HuH-7.5 (cell line): ENCODE data around the gene CYP4B1.

Experiments used
- DNase-seq: peaks from one replicate; pipeline ENCODE4 v3.0.0; 2011; ENCODE audit warnings: low spot score

Gene CYP4B1

DNA sequence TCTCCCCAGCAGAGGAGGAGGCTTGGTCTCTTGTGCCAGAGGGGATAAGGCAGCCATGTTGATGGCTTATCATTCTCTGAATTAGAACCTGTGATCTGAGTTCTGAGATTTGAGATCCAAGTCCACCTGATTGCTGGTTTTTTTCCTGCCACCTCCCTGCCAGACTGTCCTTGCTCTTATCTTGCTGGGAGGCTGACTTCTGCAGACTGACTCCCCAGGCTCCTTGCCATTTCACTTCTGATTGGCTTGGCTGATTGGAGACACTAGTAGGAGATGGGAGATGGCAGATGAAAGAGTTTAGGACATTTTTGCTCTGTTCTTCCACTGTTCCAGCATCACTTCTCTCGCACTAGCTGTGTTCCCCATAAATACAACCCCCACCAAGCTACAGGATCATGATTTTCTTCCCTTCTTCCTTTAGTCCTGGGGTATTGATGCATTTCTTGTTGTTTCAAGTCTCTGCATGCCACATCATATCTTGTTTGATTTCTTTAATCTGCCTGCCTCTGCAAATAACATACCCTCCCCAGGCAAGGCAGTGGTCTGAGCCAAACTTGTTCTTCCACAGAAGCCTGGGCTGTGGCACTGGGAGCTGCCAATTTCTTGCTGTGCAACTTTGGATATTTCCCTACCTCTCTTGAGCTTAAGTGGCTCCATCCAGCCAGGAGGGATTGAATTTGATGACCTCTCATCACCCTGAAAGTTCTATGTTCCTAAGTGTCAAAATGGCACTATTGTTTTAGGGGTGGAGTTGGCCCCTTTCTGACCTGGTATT, 963 bp upstream of the CYP4B1 start:
- DNase-seq: no peak

DNA sequence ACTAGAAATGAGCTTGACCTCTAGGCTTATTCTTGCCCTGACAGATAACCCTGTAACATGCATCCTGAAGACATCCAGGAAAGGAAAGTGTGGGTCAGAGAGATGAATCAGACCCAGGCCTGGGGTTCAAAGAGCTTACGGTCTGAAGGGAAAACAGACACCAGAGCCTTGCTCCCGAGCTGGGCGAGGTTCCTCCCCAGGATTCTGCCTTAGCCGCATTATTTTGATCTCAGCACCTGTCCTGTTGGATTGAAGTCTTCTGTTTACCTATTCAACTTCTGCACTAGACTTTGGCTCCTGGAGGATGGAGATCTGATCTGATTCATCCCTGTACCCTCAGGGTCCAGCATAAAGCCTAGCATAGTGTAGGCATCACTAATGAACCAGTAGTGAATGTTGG, 1.9 kb downstream of the CYP4B1 start:
- DNase-seq: no peak

DNA sequence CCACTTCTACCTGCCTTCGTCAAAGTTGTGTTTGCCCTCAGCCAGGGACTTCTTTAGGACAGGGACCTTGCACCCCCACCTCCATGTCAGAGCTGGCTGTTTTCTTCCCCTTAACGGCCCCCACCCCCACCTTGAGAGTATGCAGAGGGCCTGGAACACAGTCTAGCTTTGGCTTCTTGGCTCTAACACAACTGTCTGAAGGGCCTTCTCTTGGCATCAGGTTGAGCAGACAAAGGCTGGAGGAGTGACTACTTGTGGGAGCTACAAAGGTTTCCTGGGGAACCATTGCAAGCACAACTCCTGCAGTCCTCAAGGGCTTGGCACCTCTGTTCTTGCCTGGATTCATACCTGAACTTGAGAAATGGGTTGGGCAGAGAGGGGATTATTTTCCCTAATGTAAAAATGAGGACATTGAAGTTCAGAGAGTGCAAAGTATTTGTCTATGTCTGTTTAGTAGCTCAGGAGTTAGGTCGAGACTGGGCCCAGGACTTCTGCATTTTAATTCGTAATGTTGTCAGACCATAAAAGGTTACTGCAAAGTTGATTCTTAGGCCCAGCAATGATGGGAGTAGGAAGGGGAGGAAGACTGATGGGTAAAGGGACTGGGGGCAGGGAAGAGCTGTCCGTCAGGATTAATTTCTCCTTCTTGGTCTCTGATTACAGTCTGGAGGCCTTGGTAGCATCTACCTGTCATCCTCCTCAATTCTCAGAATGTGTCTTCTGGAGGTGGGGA, 2.6 kb downstream of the CYP4B1 start:
- DNase-seq: no peak

DNA sequence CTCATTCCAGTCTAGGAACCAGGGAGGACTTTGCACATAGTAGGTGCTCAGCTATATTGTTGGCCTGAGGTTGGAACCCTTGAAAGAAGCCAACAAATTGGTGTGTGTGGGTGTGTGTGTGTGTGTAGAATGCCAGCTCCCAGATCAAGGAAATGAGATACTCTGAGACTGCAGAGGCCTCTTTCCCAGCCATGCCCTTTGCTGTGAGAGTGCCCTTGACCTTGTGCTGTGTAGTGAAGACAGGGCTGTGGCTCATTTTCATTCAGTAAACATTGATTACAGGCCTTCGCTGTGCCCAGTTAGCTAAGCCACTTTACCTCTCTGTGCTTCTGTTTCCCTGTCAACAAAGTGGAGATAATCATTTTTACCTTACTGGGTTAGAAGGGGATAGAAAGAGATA, 3.2 kb downstream of the CYP4B1 start:
- no peak for DNase-seq

DNA sequence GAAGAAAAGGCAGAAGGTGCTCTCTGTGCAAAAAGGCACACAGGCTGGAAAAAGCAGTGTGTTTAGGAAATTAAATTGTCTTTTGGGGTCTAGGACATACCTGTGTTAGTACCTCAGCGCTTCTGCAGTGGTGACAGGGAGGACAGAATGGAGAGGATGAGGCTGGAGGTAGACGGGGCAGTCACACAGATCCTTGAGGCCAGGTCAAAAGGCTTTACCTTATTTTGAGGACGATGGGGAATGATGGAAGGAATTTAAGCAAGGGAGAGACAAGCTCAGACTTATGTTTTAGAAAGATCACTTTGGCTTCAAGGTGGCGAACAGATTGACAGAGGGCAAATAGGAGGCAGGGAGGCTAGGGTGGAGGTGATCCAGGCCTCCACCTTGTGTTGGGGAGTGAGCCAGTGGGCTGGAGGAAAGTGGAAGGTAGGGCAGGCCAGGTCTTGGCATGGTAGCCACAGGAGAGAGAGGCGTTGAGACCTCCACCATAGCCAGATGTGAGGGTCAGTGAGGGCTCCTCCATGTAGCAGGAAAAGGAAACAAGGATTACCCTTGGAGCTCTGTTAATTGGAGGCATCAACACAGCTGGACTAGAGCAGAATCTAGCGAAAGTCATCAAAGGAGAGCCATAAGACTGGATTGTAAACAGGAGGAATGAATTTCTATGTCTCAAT, 4.2 kb downstream of the CYP4B1 start:
- no peak for DNase-seq

DNA sequence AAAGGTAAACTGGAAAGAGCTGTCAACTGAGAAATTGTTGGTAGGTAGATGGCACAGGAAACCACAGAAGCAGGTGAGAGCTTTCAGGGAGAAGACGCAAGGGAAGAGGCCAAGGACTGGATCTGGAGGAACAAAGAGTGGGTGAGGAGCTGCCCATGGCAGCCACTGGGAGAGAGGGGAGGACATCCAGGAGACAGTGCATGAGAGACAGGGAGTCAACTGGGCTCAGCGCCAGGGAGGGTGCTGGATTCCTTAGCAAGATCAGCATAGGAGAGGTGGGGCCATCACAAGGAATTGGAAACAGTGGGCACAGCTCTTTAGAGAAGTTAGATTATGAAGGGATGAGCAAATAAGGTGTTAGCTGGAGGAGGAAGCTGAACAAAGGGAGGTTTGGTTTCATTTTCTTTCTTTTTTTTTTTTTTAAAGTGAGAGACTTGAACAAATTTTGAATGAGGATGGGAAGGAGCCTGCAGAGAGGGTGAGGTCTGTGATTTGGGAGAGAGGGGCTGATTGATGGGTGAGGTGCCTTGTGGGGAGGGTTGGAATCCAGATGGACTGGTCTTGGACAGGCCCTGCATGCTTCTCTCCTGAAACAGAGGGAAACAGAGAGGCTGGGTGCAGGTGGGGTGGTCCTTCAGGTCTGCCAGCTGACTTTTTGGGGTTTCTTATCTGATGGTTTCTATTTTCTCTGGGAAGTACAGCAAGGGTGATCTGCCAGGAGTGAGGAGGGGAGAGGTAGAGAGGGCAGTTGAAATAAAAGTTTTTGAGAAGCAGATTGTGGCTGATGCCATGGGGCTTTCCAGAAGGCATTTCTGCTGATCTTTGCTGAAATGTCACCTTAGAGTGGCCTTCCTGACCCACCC, 5.4 kb downstream of the CYP4B1 start:
- DNase-seq: no peak

DNA sequence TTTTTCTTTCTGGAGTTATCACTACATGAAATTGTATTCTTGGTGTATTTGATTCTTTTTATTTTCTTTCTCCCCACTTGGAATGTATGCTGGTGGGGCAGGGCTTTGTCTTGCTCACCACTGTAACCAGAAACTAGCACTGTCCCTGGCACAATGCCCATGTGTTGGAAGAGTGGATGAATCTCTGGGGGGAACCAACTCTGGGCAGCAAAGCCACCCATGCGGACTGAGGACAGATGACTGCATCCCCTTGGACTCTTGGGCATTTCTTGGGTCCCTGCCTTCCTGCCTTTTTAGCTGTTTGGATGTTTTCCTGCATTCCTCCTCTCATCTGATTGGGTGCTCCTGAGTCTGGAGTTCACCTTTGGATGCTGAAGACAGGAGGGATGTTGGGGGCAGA, 6.1 kb downstream of the CYP4B1 start:
- no peak for DNase-seq

DNA sequence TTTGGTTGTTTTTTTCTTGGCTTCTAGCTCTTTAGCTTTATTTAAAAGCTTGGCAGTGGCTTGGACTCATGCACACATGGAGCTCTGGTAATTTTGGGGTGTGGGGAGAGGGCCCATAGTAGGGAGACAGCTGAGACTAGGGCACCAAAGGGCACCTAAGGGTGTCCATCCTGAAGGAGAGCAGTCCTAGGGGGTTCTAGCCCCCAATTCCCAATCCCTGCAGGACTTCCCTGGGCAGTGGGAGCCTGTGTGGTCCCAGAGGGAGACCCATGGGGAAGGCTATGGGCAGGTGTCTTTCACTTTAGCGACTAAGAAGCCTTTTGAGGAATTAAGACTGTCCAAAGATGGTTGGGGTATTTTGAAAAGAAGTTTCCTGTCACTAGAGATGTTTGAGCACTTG, 6.9 kb downstream of the CYP4B1 start:
- no peak for DNase-seq

DNA sequence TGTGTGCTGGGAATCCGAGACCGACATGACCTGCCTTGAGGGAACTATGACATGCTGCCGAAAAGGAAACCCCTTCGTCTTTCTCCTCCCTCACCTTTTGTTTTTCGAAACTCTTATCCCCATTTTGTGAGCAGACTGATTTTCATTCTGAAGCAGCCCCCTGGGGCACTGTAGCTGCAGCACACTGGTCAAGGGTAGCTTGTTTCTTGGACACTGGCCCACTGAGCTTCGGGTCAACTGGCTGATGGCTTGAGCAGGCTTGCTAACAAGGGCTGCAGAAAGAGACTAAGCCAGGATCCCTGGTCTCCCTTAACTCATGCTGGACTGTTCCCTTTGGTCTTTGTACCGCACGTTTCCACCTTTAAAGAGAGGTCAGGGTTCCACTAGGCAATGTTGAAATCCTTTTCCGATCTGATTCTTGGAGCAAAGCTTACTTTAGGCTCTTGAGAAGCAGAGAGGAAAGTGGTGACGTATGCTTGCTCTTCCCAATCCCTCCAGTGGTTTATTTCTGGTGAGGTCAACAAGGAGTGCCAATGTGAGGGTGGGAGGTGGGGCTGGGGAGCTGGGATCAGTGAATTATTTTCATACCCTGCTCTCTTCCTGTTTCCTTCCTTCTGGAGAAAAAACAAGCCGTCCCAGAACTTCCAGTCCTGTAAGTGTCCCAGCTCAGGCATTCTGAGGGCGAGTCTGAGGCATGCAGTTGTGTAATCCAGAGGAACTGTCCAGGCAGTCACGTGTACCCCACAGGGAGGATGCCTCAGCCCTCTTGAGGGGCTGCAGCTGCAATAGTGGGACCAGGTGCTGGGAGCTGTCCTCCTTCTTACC, 7.6 kb downstream of the CYP4B1 start:
- DNase-seq: no peak

DNA sequence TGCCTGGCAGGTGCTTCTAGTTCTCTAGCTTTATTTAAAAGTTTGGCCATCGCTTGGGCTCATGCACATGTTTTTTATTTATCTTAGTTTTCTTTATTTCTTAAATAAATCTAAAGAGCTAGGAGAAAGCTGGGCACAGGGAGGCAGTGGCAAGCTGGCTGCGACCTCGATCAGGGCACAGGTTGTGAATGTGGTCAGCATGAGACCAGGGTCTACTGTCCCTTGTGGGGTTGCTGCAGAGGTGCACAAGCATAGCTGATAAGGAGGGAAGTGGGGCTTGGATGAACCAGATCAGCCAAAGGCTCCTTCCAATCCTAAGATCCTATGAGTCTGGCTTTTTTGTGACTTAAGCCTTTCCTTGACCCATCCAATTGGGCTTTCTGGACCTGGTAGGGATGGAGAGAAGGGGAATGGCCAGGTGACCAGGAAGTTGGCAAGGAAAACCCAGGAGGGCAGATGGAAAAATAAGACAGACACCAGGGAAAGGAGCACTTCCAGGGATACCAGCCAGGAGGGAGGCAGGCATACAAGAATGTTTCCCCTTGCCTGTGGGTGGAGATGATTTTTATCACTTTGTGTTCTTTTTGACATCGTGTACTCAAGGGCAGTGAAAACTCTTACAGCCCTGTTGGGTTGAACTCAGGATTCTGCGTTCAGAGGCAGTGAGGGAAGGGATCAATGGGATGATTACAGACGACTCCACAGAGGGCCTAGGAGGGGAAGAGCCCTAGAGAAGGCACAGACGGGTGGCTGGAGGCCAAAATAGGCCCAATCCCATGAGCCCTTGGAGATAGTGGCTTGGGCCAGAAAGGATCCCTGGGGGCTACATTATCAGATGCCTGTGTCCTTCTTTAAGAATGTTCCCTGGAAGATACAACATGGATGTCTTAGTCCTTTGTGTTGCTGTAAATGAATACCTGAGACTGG, 8.5 kb downstream of the CYP4B1 start:
- no peak for DNase-seq

DNA sequence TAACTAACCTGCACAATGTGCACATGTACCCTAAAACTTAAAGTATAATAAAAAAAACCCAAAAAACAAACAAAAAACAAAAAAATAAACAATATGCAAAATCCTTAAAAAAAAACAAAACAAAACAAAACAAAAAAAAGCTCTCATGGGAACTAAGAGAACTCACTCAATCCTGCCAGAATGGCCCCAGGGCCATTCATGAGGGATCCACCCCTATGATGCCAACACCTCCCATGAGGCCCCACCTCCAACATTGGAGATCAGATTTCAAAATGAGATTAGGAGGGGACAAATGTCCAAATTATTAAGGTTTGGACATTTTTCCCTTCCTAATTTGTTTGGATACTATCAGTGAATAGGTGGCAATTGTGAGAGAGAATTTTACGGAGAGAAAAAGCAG, 10.2 kb downstream of the CYP4B1 start:
- no peak for DNase-seq

DNA sequence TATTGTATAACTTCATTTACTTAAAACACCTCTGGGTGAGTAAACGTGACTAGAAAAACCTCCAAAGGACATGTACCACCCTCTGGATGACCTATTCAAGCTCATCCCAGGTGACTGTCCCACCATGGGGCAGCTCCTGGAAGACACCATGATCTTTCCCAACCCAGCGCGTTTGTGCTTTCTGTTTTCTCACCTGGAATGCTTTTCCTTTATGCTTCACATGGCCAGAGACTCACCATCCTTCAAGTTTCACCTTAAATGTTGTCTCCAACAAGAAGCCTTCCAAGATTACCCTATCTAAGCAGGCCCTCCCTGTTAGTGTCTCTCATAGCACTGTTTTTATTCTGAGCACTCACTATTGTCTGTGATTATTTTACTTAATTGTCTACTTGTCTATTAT, 11.1 kb downstream of the CYP4B1 start:
- no peak for DNase-seq

DNA sequence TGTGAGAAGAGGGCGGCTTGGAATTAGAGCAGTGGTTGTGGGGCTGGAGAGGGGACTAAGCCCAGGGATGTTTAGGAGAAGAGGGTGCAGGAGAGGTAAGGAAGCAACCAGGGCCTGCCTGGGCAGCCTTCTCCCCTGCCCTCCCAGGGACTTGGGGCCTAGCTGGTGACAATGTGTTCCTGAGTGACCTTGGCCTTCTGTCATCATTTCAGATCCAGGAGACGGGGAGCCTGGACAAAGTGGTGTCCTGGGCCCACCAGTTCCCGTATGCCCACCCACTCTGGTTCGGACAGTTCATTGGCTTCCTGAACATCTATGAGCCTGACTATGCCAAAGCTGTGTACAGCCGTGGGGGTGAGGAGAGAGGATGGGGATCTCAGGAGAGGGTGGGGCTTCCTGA, 11.8 kb downstream of the CYP4B1 start:
- no peak for DNase-seq

DNA sequence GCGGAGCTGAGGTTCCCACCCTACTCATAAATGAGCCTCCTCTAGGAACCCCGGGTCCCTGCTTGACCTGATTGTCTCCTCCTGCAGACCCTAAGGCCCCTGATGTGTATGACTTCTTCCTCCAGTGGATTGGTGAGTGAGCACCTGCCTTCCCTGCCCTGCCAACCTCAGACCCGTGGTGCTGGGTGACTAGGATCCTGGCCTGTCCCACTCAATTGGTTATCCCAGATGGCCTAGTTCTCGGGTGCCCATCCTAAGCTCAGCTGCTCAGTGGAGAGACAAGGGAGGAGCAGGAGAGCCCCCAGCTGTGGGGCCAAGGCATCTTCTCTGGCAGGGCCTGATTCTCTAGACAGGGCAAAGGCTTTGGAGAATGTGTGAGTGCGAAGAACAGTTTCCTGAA, 12.2 kb downstream of the CYP4B1 start:
- no peak for DNase-seq

DNA sequence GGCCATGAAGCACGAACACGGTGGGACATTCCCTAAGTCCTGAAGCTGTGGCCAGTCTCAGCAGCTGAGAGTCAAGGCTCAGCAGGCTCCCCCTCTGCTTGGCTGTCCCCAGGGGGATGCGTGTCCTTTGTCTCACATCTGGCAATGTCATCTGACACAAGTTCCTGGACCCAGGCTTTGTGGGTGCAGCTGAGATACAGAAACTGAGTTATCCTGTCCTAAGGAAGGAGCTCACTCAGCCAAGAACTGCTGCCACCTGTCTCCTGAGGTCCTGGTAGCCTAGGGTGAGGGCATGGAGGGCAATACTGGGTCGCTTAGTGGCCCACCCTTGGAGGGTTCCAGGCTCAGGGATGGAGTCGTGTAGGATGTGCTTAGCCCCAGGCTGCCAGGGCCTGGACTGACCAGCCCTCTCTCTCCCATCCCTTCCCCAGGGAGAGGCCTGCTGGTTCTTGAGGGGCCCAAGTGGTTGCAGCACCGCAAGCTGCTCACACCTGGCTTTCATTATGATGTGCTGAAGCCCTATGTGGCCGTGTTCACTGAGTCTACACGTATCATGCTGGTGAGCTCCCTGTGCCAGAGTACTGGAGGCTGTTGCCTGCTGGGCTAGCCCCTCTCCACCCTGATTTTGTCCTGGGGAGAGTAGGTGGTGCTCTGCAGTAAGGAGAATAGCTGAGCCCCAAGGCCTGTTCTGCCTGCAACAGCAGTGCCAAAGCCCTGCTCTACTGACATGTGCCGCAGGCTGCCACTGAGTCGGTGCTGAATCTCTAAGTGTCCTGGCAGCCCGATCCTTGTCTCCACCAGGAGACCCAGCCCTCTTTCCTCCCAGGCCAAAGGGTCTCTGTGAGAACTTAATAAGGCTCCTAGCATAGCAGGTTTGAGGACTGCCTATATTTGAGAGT, 13.5 kb downstream of the CYP4B1 start:
- DNase-seq: no peak

DNA sequence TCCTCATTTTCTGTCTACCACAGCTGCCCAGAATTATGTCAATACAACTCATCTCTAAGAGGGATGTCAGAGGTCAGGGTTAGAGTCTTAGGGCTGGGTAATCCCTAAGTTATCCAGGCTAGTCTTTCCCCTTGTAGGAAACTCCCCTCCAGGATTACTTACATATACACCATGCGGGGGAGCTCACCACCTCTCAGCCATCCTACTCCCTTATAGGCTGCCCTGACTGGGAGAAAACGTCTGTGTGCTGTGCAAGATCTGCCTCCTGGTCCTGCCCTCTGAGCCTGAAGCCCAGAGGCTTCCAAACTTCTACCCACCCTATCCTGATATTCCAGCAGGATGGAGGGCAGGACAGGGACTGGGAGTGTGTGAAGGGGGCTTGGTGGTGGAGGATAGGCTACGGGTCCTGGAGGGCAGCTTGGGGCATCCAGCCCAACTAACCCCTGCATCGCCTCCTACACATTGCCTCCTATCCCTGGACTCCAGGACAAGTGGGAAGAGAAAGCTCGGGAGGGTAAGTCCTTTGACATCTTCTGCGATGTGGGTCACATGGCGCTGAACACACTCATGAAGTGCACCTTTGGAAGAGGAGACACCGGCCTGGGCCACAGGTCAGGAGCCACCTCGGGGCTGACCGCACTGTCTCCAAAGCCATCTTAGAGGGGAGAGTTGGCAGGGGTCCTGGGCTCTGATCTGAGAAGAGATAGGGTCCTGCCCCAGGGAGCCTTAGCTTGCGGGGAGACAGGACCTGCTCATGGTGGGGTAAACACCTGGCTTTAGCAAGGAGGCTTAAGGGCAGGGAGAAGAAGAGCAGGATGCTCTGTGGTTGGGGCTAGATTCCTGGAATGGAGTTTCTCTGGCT, 14.4 kb downstream of the CYP4B1 start:
- no peak for DNase-seq

DNA sequence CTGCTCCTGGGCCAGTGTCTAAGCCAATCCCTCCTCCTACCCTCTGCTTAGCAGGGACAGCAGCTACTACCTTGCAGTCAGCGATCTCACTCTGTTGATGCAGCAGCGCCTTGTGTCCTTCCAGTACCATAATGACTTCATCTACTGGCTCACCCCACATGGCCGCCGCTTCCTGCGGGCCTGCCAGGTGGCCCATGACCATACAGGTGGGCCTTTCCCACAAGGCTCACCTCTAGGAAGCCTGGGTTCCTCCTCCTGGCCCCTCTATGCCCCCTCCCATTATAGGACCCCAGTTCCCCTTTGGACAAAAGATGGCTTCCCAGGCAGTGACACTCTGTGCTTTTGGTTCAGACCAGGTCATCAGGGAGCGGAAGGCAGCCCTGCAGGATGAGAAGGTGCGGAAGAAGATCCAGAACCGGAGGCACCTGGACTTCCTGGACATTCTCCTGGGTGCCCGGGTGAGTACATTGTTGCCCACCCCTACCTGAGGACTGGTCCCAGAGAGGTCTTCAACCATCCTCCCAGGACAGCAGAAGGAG, 15.1 kb downstream of the CYP4B1 start:
- DNase-seq: no peak

DNA sequence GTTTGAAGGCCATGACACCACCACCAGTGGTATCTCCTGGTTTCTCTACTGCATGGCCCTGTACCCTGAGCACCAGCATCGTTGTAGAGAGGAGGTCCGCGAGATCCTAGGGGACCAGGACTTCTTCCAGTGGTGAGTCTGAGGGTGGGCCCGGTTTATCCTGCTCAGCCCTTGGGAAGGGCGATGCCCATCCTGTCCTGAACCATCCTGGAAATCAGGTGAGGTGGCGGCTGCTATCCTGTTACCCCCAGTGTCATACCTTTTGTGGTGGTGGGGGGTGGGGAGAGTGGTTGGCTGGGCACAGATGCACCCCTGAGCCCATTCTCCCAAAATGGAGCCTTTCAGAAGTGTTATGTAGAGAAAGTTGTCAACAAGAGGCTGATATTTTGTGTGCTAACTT, 16.3 kb downstream of the CYP4B1 start:
- DNase-seq: no peak
